SK-N-SH (cell line): Measurements from ENCODE around the gene LCA5L.

Experiments
- RCOR1 ChIP-seq: fragments of 150-350 bp; IDR thresholded peaks from 2 replicates; pipeline ENCODE4 v1.6.1; 2017; ENCODE audit warnings: antibody characterized with exemption, low read length
- TF ChIP-seq, protein P1 (sequence below): fragments of 150-350 bp; IDR thresholded peaks from 2 replicates; pipeline ENCODE4 v1.6.1; 2017; ENCODE audit warnings: antibody characterized with exemption, low read length, low read depth, borderline replicate concordance
- TF ChIP-seq, protein P2 (sequence below): IDR thresholded peaks from 2 replicates; pipeline ENCODE4 v1.6.1; 2012; ENCODE audit warnings: mild to moderate bottlenecking, low read depth, low read length, moderate library complexity
- TF ChIP-seq, protein P3 (sequence below): fragments of 200-600 bp; sonication (generic); IDR thresholded peaks from 2 replicates; pipeline ENCODE4 v1.6.1; 2017; ENCODE audit warnings: antibody characterized with exemption, mild to moderate bottlenecking, moderate library complexity

DNA sequence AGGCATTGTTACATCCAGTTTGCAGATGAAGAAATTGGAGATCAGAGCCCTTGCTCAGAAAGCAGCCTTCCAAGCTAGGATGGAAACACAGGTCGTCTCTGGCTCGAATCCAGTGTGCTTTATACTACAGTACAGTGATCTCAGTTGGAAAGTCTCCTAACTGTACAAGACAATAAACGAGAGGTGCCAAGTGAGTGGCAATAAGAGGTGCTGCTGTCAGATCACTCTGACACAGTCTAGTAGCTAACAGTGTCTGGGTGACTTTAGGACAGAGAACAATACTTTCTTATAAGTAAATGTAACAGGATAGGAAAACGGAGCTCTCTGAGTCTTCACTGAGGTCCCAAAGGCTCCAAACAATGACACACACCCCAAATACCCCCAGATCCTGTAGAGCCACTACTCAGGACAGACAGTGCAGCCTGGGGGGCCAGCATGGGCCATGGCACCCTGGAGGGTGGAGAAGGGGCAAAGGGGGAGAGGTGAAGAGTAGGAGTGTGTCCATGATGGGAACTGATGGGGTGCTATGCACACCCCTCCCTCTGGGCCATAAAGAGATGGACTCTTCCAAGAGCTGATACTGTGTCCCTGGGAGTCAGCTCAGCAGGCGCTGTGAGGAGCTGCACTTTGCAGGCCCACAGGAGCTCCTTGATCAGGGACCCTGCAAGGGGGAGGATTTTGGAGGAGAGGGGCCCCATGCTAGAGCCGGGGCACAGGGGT is 9.5 kb upstream of the LCA5L start:
- TF ChIP-seq, protein P1, sequence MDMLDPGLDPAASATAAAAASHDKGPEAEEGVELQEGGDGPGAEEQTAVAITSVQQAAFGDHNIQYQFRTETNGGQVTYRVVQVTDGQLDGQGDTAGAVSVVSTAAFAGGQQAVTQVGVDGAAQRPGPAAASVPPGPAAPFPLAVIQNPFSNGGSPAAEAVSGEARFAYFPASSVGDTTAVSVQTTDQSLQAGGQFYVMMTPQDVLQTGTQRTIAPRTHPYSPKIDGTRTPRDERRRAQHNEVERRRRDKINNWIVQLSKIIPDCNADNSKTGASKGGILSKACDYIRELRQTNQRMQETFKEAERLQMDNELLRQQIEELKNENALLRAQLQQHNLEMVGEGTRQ, result no peak
- TF ChIP-seq RCOR1, result no peak
- TF ChIP-seq, protein P2, sequence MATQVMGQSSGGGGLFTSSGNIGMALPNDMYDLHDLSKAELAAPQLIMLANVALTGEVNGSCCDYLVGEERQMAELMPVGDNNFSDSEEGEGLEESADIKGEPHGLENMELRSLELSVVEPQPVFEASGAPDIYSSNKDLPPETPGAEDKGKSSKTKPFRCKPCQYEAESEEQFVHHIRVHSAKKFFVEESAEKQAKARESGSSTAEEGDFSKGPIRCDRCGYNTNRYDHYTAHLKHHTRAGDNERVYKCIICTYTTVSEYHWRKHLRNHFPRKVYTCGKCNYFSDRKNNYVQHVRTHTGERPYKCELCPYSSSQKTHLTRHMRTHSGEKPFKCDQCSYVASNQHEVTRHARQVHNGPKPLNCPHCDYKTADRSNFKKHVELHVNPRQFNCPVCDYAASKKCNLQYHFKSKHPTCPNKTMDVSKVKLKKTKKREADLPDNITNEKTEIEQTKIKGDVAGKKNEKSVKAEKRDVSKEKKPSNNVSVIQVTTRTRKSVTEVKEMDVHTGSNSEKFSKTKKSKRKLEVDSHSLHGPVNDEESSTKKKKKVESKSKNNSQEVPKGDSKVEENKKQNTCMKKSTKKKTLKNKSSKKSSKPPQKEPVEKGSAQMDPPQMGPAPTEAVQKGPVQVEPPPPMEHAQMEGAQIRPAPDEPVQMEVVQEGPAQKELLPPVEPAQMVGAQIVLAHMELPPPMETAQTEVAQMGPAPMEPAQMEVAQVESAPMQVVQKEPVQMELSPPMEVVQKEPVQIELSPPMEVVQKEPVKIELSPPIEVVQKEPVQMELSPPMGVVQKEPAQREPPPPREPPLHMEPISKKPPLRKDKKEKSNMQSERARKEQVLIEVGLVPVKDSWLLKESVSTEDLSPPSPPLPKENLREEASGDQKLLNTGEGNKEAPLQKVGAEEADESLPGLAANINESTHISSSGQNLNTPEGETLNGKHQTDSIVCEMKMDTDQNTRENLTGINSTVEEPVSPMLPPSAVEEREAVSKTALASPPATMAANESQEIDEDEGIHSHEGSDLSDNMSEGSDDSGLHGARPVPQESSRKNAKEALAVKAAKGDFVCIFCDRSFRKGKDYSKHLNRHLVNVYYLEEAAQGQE, result no peak
- TF ChIP-seq, protein P3, sequence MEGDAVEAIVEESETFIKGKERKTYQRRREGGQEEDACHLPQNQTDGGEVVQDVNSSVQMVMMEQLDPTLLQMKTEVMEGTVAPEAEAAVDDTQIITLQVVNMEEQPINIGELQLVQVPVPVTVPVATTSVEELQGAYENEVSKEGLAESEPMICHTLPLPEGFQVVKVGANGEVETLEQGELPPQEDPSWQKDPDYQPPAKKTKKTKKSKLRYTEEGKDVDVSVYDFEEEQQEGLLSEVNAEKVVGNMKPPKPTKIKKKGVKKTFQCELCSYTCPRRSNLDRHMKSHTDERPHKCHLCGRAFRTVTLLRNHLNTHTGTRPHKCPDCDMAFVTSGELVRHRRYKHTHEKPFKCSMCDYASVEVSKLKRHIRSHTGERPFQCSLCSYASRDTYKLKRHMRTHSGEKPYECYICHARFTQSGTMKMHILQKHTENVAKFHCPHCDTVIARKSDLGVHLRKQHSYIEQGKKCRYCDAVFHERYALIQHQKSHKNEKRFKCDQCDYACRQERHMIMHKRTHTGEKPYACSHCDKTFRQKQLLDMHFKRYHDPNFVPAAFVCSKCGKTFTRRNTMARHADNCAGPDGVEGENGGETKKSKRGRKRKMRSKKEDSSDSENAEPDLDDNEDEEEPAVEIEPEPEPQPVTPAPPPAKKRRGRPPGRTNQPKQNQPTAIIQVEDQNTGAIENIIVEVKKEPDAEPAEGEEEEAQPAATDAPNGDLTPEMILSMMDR, result no peak
